Lower leg skin (tissue), 3 donors: ENCODE measurements around the gene ABHD16B.
"Not testable (repeated sequence)": the region's sequence is repeated elsewhere in the genome, so short reads cannot be mapped to it uniquely, and the experiment has no call there.

Experiments
- POLR2A ChIP-seq, 2 donors: fragments of 450-650 bp; IDR thresholded peaks; one replicate each; pipeline ENCODE4 v1.6.1; 2016 to 2017; ENCODE audit warnings: antibody characterized with exemption in 2 of 2, mild to moderate bottlenecking in 1 of 2, moderate library complexity in 1 of 2
- TF ChIP-seq, protein P1 (sequence below), 3 donors: fragments of 450-650 bp; IDR thresholded peaks; one replicate each; pipeline ENCODE4 v1.5.1; 2016; ENCODE audit warnings: antibody characterized with exemption in 3 of 3, mild to moderate bottlenecking in 3 of 3, moderate library complexity in 2 of 3

DNA sequence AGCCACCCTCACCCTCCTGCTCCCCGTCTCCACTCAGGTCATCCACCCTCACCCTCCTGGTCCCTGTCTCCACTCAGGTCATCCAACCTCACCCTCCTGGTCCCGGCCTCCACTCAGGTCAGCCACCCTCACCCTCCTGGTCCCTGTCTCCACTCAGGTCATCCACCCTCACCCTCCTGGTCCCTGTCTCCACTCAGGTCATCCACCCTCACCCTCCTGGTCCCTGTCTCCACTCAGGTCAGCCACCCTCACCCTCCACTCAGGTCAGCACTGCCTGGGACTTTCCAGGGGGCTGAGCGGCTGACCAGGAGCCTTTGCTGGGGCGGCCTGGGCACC, 7.6 kb upstream of the ABHD16B start:
- TF ChIP-seq, protein P1, sequence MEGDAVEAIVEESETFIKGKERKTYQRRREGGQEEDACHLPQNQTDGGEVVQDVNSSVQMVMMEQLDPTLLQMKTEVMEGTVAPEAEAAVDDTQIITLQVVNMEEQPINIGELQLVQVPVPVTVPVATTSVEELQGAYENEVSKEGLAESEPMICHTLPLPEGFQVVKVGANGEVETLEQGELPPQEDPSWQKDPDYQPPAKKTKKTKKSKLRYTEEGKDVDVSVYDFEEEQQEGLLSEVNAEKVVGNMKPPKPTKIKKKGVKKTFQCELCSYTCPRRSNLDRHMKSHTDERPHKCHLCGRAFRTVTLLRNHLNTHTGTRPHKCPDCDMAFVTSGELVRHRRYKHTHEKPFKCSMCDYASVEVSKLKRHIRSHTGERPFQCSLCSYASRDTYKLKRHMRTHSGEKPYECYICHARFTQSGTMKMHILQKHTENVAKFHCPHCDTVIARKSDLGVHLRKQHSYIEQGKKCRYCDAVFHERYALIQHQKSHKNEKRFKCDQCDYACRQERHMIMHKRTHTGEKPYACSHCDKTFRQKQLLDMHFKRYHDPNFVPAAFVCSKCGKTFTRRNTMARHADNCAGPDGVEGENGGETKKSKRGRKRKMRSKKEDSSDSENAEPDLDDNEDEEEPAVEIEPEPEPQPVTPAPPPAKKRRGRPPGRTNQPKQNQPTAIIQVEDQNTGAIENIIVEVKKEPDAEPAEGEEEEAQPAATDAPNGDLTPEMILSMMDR (IDR thresholded peaks at IDR 0.05), result not testable (repeated sequence)
- TF ChIP-seq POLR2A (IDR thresholded peaks at IDR 0.05), result not testable (repeated sequence)
